MCF 10A (cell line): ENCODE data around the gene VAMP1. TPM values are rescaled to one million over a fixed set of nuclear protein-coding genes. Genes with fewer than 3 reads are reported as not detected.

Experiments
- BruUV-seq: library from RNA; stranded (reverse); fragments of 400-500 nt; replicated peaks from 2 replicates; lab custom pipeline; 2021; lab: Mats Ljungman, UMichigan
- CTCF ChIA-PET: fragments of 300-600 bp; sonication (Branson Sonifier 250); formaldehyde crosslinking; extraction: SDS; loops from one replicate; lab custom pipeline; 2021; ENCODE audit warnings: antibody characterized with exemption, inconsistent platforms; lab: Yijun Ruan, JAX
- POLR2A ChIA-PET: fragments of 300-600, 350-650 bp; sonication (Branson Sonifier 250); formaldehyde crosslinking; extraction: SDS; loops from one replicate; lab custom pipeline; 2020; ENCODE audit warnings: antibody characterized with exemption, inconsistent platforms; lab: Yijun Ruan, JAX
- DNase-seq: peaks from one replicate; pipeline ENCODE4 v3.0.0-alpha.2; 2018; ENCODE audit not compliant: unreplicated experiment
- H3K27ac Mint-ChIP-seq: one replicate; pipeline ENCODE4 v1.8.0; 2022; ENCODE audit warnings: mild to moderate bottlenecking, low read depth, mixed read lengths; ENCODE audit not compliant: unreplicated experiment
- H3K27me3 Mint-ChIP-seq: one replicate; pipeline ENCODE4 v1.8.0; 2022; ENCODE audit warnings: mixed read lengths; ENCODE audit not compliant: insufficient read depth, unreplicated experiment
- H3K36me3 Mint-ChIP-seq: one replicate; pipeline ENCODE4 v1.8.0; 2022; ENCODE audit warnings: mild to moderate bottlenecking, moderate library complexity, mixed read lengths; ENCODE audit not compliant: insufficient read depth, unreplicated experiment
- H3K4me1 Mint-ChIP-seq: one replicate; pipeline ENCODE4 v1.8.0; 2022; ENCODE audit warnings: mixed read lengths; ENCODE audit not compliant: insufficient read depth, unreplicated experiment
- H3K4me3 Mint-ChIP-seq: one replicate; pipeline ENCODE4 v1.8.0; 2022; ENCODE audit warnings: mild to moderate bottlenecking, moderate library complexity, mixed read lengths; ENCODE audit not compliant: unreplicated experiment
- H3K9me3 Mint-ChIP-seq: one replicate; pipeline ENCODE4 v1.8.0; 2022; ENCODE audit warnings: mixed read lengths; ENCODE audit not compliant: unreplicated experiment
- CTCF ChIP-seq: fragments of 200-600 bp; IDR thresholded peaks from one replicate; pipeline ENCODE4 v1.8.0; 2022; ENCODE audit warnings: antibody characterized with exemption, mild to moderate bottlenecking; ENCODE audit not compliant: unreplicated experiment
- intact Hi-C: fragments of 100-400 bp; cut with micrococcal nuclease; formaldehyde crosslinking; loops from 2 replicates; pipeline ENCODE4 v1.14.1; 2022
- total RNA-seq: library from RNA; stranded (reverse); gene quantifications from 2 replicates; pipeline ENCODE4 v1.2.3, GENCODE V29; 2022

Gene VAMP1
- total RNA-seq, 1 experiment from 2014 or later: 2.9 TPM

GRCh38 chr12:6463216-6463615, 7.3 kb downstream of the VAMP1 start:
- BruUV-seq: no TSS peak
- CTCF ChIA-PET: interaction anchor here (0.8 to 1.4 kb wide), 5 partner anchors 39 to 179 kb away, joined by 3 to 9 read pairs (median 6); no protein-coding TSS in a partner anchor

GRCh38 chr12:6462234-6462995, 8.1 kb downstream of the VAMP1 start:
- Mint-ChIP-seq H3K27ac (no peak overlapping the region), H3K4me3 (no peak overlapping the region), H3K36me3 (peaks cover 40% of the 10 kb centered on the region), H3K27me3 (no peaks in the 10 kb centered on the region), H3K9me3 (no peaks in the 10 kb centered on the region), H3K4me1 (no peaks in the 10 kb centered on the region)
- no TSS peak for BruUV-seq
- no peak for TF ChIP-seq CTCF
- intact Hi-C loops: loop anchor here (10.0 kb wide), 1 partner anchor 398 kb away; no protein-coding TSS in a partner anchor
- CTCF ChIA-PET: interaction anchor here (1.3 to 1.4 kb wide), 2 partner anchors 39 to 178 kb away, joined by 3 to 5 read pairs; no protein-coding TSS in a partner anchor
- POLR2A ChIA-PET: interaction anchor here (0.6 to 3.8 kb wide), 5 partner anchors 10 to 478 kb away, joined by 4 to 26 read pairs (median 4); partner anchors contain the start of gene TAPBPL
- DNase-seq: no peak

More at GRCh38 chr12:6463216-6463615, 7.3 kb downstream of the VAMP1 start:
- DNase-seq: no peak
- no peak for TF ChIP-seq CTCF
- Mint-ChIP-seq H3K27me3 (no peaks in the 10 kb centered on the region), H3K4me3 (no peak overlapping the region), H3K9me3 (no peaks in the 10 kb centered on the region), H3K27ac (no peak overlapping the region), H3K36me3 (peaks cover 33% of the 10 kb centered on the region), H3K4me1 (no peaks in the 10 kb centered on the region)
- POLR2A ChIA-PET: interaction anchor here (0.6 to 3.8 kb wide), 5 partner anchors 11 to 477 kb away, joined by 3 to 26 read pairs (median 4); partner anchors contain the start of gene TAPBPL
- intact Hi-C loops: loop anchor here (10.0 kb wide), 1 partner anchor 398 kb away; no protein-coding TSS in a partner anchor

- no peaks in the 10 kb centered on the region for H3K9me3 Mint-ChIP-seq
- ChIA-PET CTCF (interaction anchor here (0.6 to 1.4 kb wide), 5 partner anchors 37 to 91 kb away, joined by 3 to 5 read pairs (median 4); no protein-coding TSS in a partner anchor), POLR2A (interaction anchor here (0.6 to 3.8 kb wide), 3 partner anchors 9 to 246 kb away, joined by 4 to 26 read pairs (median 4); partner anchors contain the start of genes GAPDH and TAPBPL)
- BruUV-seq: no TSS peak
- H3K4me1 Mint-ChIP-seq: no peaks in the 10 kb centered on the region
- intact Hi-C loops: loop anchor here (10.0 kb wide), 1 partner anchor 397 kb away; no protein-coding TSS in a partner anchor
- DNase-seq: no peak
- TF ChIP-seq CTCF: no peak
- H3K4me3 Mint-ChIP-seq: no peak overlapping the region
- H3K27ac Mint-ChIP-seq: no peak overlapping the region
- peaks cover 47% of the 10 kb centered on the region for H3K36me3 Mint-ChIP-seq
- H3K27me3 Mint-ChIP-seq: no peaks in the 10 kb centered on the region
These were observed 8.9 kb downstream of the VAMP1 start for GRCh38 chr12:6461401-6462233.
